Keratinocyte (primary cell): ENCODE results near the gene MED15. TPM values are rescaled to one million over a fixed set of nuclear protein-coding genes. Genes with fewer than 3 reads are reported as not detected.

Experiments used
- DNase-seq: peaks from one replicate; pipeline ENCODE4 v3.0.0-alpha.2; 2011; ENCODE audit warnings: low read depth, missing footprints, low spot score
- FAIRE-seq: peaks from 2 replicates; lab custom pipeline; 2011; peaks lifted over from hg19 to GRCh38; lab: Jason Lieb, UNC
- H2AFZ ChIP-seq: 2 replicates; pipeline ENCODE4 v1.6.0; 2012; ENCODE audit warnings: low read length, control low read depth, inconsistent platforms; ENCODE audit not compliant: control insufficient read depth
- H3K27ac ChIP-seq: 2 replicates; pipeline ENCODE4 v1.5.1; 2011; ENCODE audit warnings: low read length; ENCODE audit not compliant: control insufficient read depth, insufficient read depth
- H3K27me3 ChIP-seq: 3 replicates; pipeline ENCODE4 v1.6.0; 2011; ENCODE audit warnings: low read length; ENCODE audit not compliant: control insufficient read depth, insufficient read depth; ENCODE audit errors: extremely low read depth
- H3K36me3 ChIP-seq, 2 experiments: 2 replicates in 1 of 2; 3 replicates in 1 of 2; pipeline ENCODE4 v1.5.1; 2011; ENCODE audit warnings: low read length in 2 of 2, mild to moderate bottlenecking in 1 of 2; ENCODE audit not compliant: control insufficient read depth in 2 of 2, insufficient read depth in 2 of 2; ENCODE audit errors: extremely low read depth in 1 of 2
- H3K4me1 ChIP-seq: 3 replicates; pipeline ENCODE4 v1.5.1; 2011; ENCODE audit warnings: low read length; ENCODE audit not compliant: control insufficient read depth, insufficient read depth; ENCODE audit errors: extremely low read depth
- H3K4me2 ChIP-seq: 3 replicates; pipeline ENCODE4 v1.6.0; 2011; ENCODE audit warnings: low read depth, low read length; ENCODE audit not compliant: control insufficient read depth, insufficient read depth; ENCODE audit errors: extremely low read depth
- H3K4me3 ChIP-seq, 3 experiments: fragments of 200-600 bp in 1 of 3; sonication (generic) in 1 of 3; 2 replicates in 2 of 3; 3 replicates in 1 of 3; pipeline ENCODE4 v1.5.1; 2011 to 2016; ENCODE audit warnings: low read length in 3 of 3, mild to moderate bottlenecking in 3 of 3, control low read depth in 2 of 3, inconsistent platforms in 1 of 3, low read depth in 1 of 3, mixed read lengths in 1 of 3, mixed run types in 1 of 3, moderate library complexity in 1 of 3; ENCODE audit not compliant: control insufficient read depth in 2 of 3, insufficient read depth in 2 of 3; ENCODE audit errors: extremely low read depth in 1 of 3
- H3K79me2 ChIP-seq: 2 replicates; pipeline ENCODE4 v1.6.0; 2012; ENCODE audit warnings: low read length; ENCODE audit not compliant: control insufficient read depth, insufficient read depth
- H3K9ac ChIP-seq: 3 replicates; pipeline ENCODE4 v1.6.0; 2011; ENCODE audit warnings: low read length; ENCODE audit not compliant: control insufficient read depth, insufficient read depth; ENCODE audit errors: extremely low read depth
- H3K9me1 ChIP-seq: 3 replicates; pipeline ENCODE4 v1.6.0; 2011; ENCODE audit warnings: low read length; ENCODE audit not compliant: control insufficient read depth, insufficient read depth; ENCODE audit errors: extremely low read depth
- H3K9me3 ChIP-seq: 2 replicates; pipeline ENCODE4 v1.5.1; 2012; ENCODE audit warnings: low read depth, low read length; ENCODE audit not compliant: control insufficient read depth
- H4K20me1 ChIP-seq: 3 replicates; pipeline ENCODE4 v1.6.0; 2011; ENCODE audit warnings: low read length; ENCODE audit not compliant: control insufficient read depth, insufficient read depth; ENCODE audit errors: extremely low read depth
- EZH2 ChIP-seq: IDR thresholded peaks from one replicate; pipeline ENCODE4 v1.6.1; 2012; ENCODE audit warnings: inconsistent platforms, mild to moderate bottlenecking, low read length, moderate library complexity
- dilution Hi-C: fragments of 300-500 bp; cut with MboI; formaldehyde crosslinking; loops from one replicate; pipeline ENCODE4 v1.7.0; 2020; ENCODE audit warnings: low sequenced_read_pairs; ENCODE audit not compliant: extremely low pct_ligation_motif_present
- polyA plus RNA-seq, 5 experiments: library from polyadenylated mRNA; depleted of rRNA in 3 of 5; stranded (reverse) in 3 of 5; stranded (forward) in 1 of 5; unstranded in 1 of 5; fragments of >200 nt; gene quantifications; 1 replicate in 1 of 5; 2 replicates in 3 of 5; 3 replicates in 1 of 5; pipeline versions ENCODE4 v1.2.1 to v1.2.3, GENCODE V29; 2011 to 2012; ENCODE audit warnings: missing spikeins in 2 of 5, low read depth in 1 of 5, low replicate concordance in 1 of 5
- TF ChIP-seq, protein P1 (sequence below), 3 experiments: IDR thresholded peaks in 1 of 3; conservative IDR thresholded peaks in 1 of 3; optimal IDR thresholded peaks in 1 of 3; 2 replicates in 2 of 3; 3 replicates in 1 of 3; pipeline versions ENCODE3 to v1.5.1; 2011; ENCODE audit warnings: low read length in 3 of 3, mild to moderate bottlenecking in 3 of 3, moderate library complexity in 2 of 3, control low read depth in 1 of 3, inconsistent platforms in 1 of 3; ENCODE audit not compliant: insufficient read depth in 2 of 3; ENCODE audit errors: extremely low read depth in 1 of 3

Gene MED15
- polyA plus RNA-seq, 1 donor (not counting 4 experiments of a cell fraction or from before 2014, with no cell fraction given): 24.9 TPM

DNA sequence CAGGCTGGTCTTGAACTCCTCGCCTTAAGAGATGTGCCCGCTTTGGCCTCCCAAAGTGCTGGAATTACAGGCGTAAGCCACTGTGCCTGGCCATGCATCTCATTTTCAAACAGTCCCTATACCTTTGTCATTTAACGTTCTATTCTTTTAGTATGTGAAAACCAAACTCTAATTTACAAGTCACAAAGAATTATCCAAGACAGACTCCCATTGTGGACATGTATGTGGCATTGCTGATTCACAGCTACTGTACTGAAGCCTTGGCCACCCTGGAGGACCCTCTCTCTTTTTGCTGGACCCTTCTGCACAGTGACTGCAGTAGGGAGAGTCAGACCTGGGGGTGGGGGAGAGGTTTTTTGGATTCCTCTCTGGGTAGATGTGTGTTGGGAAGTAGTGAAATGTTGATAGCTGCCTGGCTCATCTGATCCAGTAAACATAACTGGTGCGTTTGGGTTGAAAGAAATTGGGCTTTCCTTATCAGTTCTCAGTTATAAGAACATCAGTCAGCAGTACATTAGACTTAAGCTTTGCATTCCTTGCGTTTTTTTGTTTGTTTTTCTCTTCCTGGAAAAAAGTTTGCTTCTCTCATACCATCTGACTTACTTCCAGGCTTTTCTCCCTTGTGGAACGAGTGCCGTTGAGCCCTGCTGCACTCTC lies 65.9 kb downstream of the MED15 start:
- FAIRE-seq: no peak
- TF ChIP-seq, protein P1, sequence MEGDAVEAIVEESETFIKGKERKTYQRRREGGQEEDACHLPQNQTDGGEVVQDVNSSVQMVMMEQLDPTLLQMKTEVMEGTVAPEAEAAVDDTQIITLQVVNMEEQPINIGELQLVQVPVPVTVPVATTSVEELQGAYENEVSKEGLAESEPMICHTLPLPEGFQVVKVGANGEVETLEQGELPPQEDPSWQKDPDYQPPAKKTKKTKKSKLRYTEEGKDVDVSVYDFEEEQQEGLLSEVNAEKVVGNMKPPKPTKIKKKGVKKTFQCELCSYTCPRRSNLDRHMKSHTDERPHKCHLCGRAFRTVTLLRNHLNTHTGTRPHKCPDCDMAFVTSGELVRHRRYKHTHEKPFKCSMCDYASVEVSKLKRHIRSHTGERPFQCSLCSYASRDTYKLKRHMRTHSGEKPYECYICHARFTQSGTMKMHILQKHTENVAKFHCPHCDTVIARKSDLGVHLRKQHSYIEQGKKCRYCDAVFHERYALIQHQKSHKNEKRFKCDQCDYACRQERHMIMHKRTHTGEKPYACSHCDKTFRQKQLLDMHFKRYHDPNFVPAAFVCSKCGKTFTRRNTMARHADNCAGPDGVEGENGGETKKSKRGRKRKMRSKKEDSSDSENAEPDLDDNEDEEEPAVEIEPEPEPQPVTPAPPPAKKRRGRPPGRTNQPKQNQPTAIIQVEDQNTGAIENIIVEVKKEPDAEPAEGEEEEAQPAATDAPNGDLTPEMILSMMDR (optimal IDR thresholded peaks at IDR 0.05 in 1 of 3, IDR thresholded peaks at IDR 0.05 in 1 of 3, conservative IDR thresholded peaks at IDR 0.05 in 1 of 3; ENCODE audit: extremely low read depth in 1 of 3, insufficient read depth in 2 of 3, low read length in 3 of 3): no peak
- TF ChIP-seq EZH2: no peak
- peaks cover 15% of the 10 kb centered on the region for H4K20me1 ChIP-seq

DNA sequence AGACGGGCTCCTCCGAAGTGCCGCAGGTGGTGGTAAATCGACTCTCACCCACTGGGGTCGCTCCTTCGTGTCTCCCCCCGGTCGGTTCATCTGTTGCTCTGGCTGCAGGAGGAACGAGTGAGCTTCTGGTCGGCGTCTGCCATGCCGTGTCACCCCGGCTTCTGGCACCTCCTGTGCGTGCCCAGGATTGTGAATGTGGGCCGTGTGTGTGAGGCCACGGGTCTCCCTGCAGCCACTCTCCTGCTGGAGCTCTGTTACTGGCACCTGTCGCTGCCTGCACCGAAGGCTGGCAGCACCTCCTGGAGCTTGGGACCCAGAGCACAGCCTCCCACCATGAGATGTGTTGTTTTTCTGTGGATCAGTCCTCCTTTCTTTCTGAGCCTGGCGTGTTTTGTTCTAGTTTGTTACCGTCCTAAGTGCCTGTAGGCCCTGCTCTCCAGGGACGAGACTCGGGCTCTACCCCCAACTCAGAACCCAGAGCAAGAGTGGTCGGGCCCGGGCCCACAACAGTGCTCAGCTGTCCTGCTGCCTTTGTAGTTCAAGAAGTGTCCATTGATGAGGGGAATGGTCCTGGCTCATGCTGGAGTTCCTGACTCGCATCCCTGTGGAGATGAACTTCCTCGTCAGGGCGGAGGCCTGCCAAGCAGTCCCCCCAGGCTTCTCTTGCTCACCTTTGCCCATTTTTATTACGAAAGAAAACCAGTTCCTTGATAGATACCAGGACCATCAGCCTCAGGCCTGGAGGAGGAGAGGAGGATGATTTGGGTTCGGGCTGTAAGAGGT lies 66.6 kb downstream of the MED15 start:
- no peak overlapping the region for H3K4me3 ChIP-seq
- TF ChIP-seq, protein P1 (optimal IDR thresholded peaks at IDR 0.05 in 1 of 3, IDR thresholded peaks at IDR 0.05 in 1 of 3, conservative IDR thresholded peaks at IDR 0.05 in 1 of 3; ENCODE audit: extremely low read depth in 1 of 3, insufficient read depth in 2 of 3, low read length in 3 of 3): no peak
- TF ChIP-seq EZH2: no peak
- no peak overlapping the region for H3K9ac ChIP-seq
- no peak overlapping the region for H3K27ac ChIP-seq
- H3K36me3 ChIP-seq: peaks cover 55 to 60% of the 10 kb centered on the region in 2 experiments
- peaks cover 9% of the 10 kb centered on the region for H4K20me1 ChIP-seq
- no peak overlapping the region for H3K4me2 ChIP-seq
- peaks cover 2% of the 10 kb centered on the region for H3K9me1 ChIP-seq
- H3K79me2 ChIP-seq: peaks cover 40% of the 10 kb centered on the region
- dilution Hi-C loops: no loop called here
- no peaks in the 10 kb centered on the region for H3K27me3 ChIP-seq
- H3K4me1 ChIP-seq: peaks cover 10% of the 10 kb centered on the region
- no peak overlapping the region for H2AFZ ChIP-seq
- FAIRE-seq (no peak), DNase-seq (no peak)
- no peaks in the 10 kb centered on the region for H3K9me3 ChIP-seq

More for the DNA sequence above, 65.9 kb downstream of the MED15 start:
- Histone ChIP-seq H3K9ac (no peak overlapping the region), H3K27me3 (no peaks in the 10 kb centered on the region), H3K9me1 (peaks cover 3% of the 10 kb centered on the region), H3K9me3 (no peaks in the 10 kb centered on the region), H3K4me2 (no peak overlapping the region), H3K4me1 (peaks cover 17% of the 10 kb centered on the region), H3K4me3 (no peak overlapping the region), H3K27ac (no peak overlapping the region), H3K36me3 (peaks cover 51 to 61% of the 10 kb centered on the region in 2 experiments), H2AFZ (no peak overlapping the region), H3K79me2 (peaks cover 35% of the 10 kb centered on the region)
- DNase-seq: no peak
- dilution Hi-C loops: no loop called here
